Neural progenitor cell (in vitro differentiated cells): Measurements from ENCODE around the gene AHRR.

Source experiments
- CTCF ChIP-seq: fragments of 200-600 bp; sonication (generic); IDR thresholded peaks from 2 replicates; pipeline ENCODE4 v1.5.1; 2017; ENCODE audit warnings: antibody characterized with exemption, mild to moderate bottlenecking
- EZH2 ChIP-seq: fragments of 200-600 bp; sonication (generic); IDR thresholded peaks from 2 replicates; pipeline ENCODE4 v1.6.1; 2017; ENCODE audit warnings: antibody characterized with exemption, mild to moderate bottlenecking, moderate library complexity

GRCh38 chr5:348726-349125, 27.2 kb downstream of the AHRR start:
- no peak for TF ChIP-seq CTCF
- TF ChIP-seq EZH2: no peak
